ENCODE data around the gene CAMSAP2. TPM values are rescaled to one million over a fixed set of nuclear protein-coding genes. Genes with fewer than 3 reads are reported as not detected.

The CAMSAP2 gene
- total RNA-seq, 4 donors from 2014 or later: 8.2 to 12.5 (median 9.1) TPM

GRCh38 chr1:200889571-200889970, 150.9 kb downstream of the CAMSAP2 start:
- 97 to 100% methylated on average over 1 to 2 of the region's 2 CpGs for WGBS, 2 donors (ENCODE audit: low coverage in 1 of 2)
- Histone ChIP-seq H3K4me3 (no peak overlapping the region), H3K36me3 (no peaks in the 10 kb centered on the region), H3K27ac (no peak overlapping the region), H3K4me1 (peaks cover 0 to 45% (median 34%) of the 10 kb centered on the region in 4 donors), H3K9me3 (no peaks in the 10 kb centered on the region), H3K27me3 (peaks cover 14% of the 10 kb centered on the region)
- in situ Hi-C loops (cut with MboI; ENCODE audit: low pct_ligation_motif_present in 1 of 4, low pct_unique_long_range_greater_than_20kb in 1 of 4, low sequenced_read_pairs in 3 of 4): no loop called here
- TF ChIP-seq POLR2A (IDR thresholded peaks at IDR 0.05) (no peak), CTCF (IDR thresholded peaks at IDR 0.05) (no peak), EP300 (IDR thresholded peaks at IDR 0.05; ENCODE audit: low read depth) (no peak), POLR2AphosphoS5 (IDR thresholded peaks at IDR 0.05) (no peak)
- intact Hi-C loops (cut with DNase I; ENCODE audit: low total_unique reads): no loop called here
- no peak for DNase-seq

GRCh38 chr1:200890027-200890426, 151.3 kb downstream of the CAMSAP2 start:
- 90 to 96% methylated on average over 4 to 15 of the region's 15 CpGs for WGBS, 2 donors (ENCODE audit: low coverage in 1 of 2)
- no peak for TF ChIP-seq POLR2AphosphoS5 (IDR thresholded peaks at IDR 0.05)
- TF ChIP-seq POLR2A (IDR thresholded peaks at IDR 0.05): no peak
- no peak for TF ChIP-seq CTCF (IDR thresholded peaks at IDR 0.05)
- H3K4me3 ChIP-seq: no peak overlapping the region
- H3K4me1 ChIP-seq: peaks cover 0 to 45% (median 35%) of the 10 kb centered on the region in 4 donors
- peaks cover 14% of the 10 kb centered on the region for H3K27me3 ChIP-seq
- no peak for DNase-seq
- intact Hi-C loops (cut with DNase I; ENCODE audit: low total_unique reads): no loop called here
- H3K9me3 ChIP-seq: no peaks in the 10 kb centered on the region
- in situ Hi-C loops (cut with MboI; ENCODE audit: low pct_ligation_motif_present in 1 of 4, low pct_unique_long_range_greater_than_20kb in 1 of 4, low sequenced_read_pairs in 3 of 4): loop anchor here in 1 of 4 donors (10.0 kb wide), 1 partner anchor 145 kb away; no protein-coding TSS in a partner anchor
- H3K36me3 ChIP-seq: no peaks in the 10 kb centered on the region
- H3K27ac ChIP-seq: no peak overlapping the region

- WGBS, 2 donors (ENCODE audit: low coverage in 1 of 2): 6 to 15% methylated on average over 6 to 70 of the region's 72 CpGs
- Histone ChIP-seq H3K27me3 (peaks cover 14% of the 10 kb centered on the region), H3K27ac (peak overlapping the region; percentile 90 to 96 (median 91)), H3K36me3 (no peaks in the 10 kb centered on the region), H3K4me1 (peaks cover 0 to 45% (median 35%) of the 10 kb centered on the region in 4 donors), H3K9me3 (no peaks in the 10 kb centered on the region), H3K4me3 (peak overlapping the region; percentile 23 to 66 (median 44))
- TF ChIP-seq CTCF (IDR thresholded peaks at IDR 0.05) (peak; percentile 32 to 65 (median 37)), POLR2AphosphoS5 (IDR thresholded peaks at IDR 0.05) (no peak), POLR2A (IDR thresholded peaks at IDR 0.05) (peak; percentile 14), EP300 (IDR thresholded peaks at IDR 0.05; ENCODE audit: low read depth) (no peak)
- DNase-seq: peak; percentile 68
- in situ Hi-C loops (cut with MboI; ENCODE audit: low pct_ligation_motif_present in 1 of 4, low pct_unique_long_range_greater_than_20kb in 1 of 4, low sequenced_read_pairs in 3 of 4): loop anchor here in 1 of 4 donors (10.0 kb wide), 1 partner anchor 144 kb away; no protein-coding TSS in a partner anchor
- intact Hi-C loops (cut with DNase I; ENCODE audit: low total_unique reads): no loop called here
Measured at GRCh38 chr1:200890818-200891773, 152.4 kb downstream of the CAMSAP2 start.

GRCh38 chr1:200891774-200892157, 153.1 kb downstream of the CAMSAP2 start:
- Histone ChIP-seq H3K4me3 (peak overlapping the region in 3 of 4 donors; percentile 35 to 66 (median 53)), H3K27me3 (peaks cover 14% of the 10 kb centered on the region), H3K9me3 (no peaks in the 10 kb centered on the region), H3K36me3 (no peaks in the 10 kb centered on the region), H3K27ac (peak overlapping the region; percentile 90 to 96 (median 91)), H3K4me1 (peaks cover 0 to 45% (median 35%) of the 10 kb centered on the region in 4 donors)
- no peak for TF ChIP-seq CTCF (IDR thresholded peaks at IDR 0.05)
- no peak for TF ChIP-seq POLR2A (IDR thresholded peaks at IDR 0.05)
- TF ChIP-seq POLR2AphosphoS5 (IDR thresholded peaks at IDR 0.05): no peak
- no peak for TF ChIP-seq EP300 (IDR thresholded peaks at IDR 0.05; ENCODE audit: low read depth)
- intact Hi-C loops (cut with DNase I; ENCODE audit: low total_unique reads): no loop called here
- in situ Hi-C loops (cut with MboI; ENCODE audit: low pct_ligation_motif_present in 1 of 4, low pct_unique_long_range_greater_than_20kb in 1 of 4, low sequenced_read_pairs in 3 of 4): loop anchor here in 1 of 4 donors (10.0 kb wide), 1 partner anchor 143 kb away; no protein-coding TSS in a partner anchor
- WGBS, 2 donors (ENCODE audit: low coverage in 1 of 2): 39% methylated on average over 8 of the region's 8 CpGs; no CpG with 5 or more reads in 1 of the 2 donors
- DNase-seq: peak; percentile 52
